K562 (cell line): Measurements from ENCODE around the gene THEM5.

ENCODE experiments used
- CEBPZ ChIP-seq: fragments of 150-350 bp; IDR thresholded peaks from 2 replicates; pipeline ENCODE4 v1.6.1; 2014; ENCODE audit warnings: low read depth, mild to moderate bottlenecking, low read length, borderline replicate concordance
- DDX20 ChIP-seq: fragments of 450-650 bp; IDR thresholded peaks from 2 replicates; pipeline ENCODE4 v1.6.1; 2016; ENCODE audit warnings: missing genetic modification characterization, low read depth, mild to moderate bottlenecking, missing compliant biosample characterization, moderate library complexity
- EP300 ChIP-seq: IDR thresholded peaks from 2 replicates; pipeline ENCODE4 v1.6.1; 2012; ENCODE audit warnings: low read length, improper control_type of control experiment
- EWSR1 ChIP-seq: fragments of 450-650 bp; IDR thresholded peaks from 2 replicates; pipeline ENCODE4 v1.6.1; 2018; ENCODE audit warnings: borderline replicate concordance, mild to moderate bottlenecking, low read depth, moderate library complexity; ENCODE audit not compliant: partially characterized antibody
- HDGF ChIP-seq: fragments of 450-650 bp; IDR thresholded peaks from 2 replicates; pipeline ENCODE4 v1.6.1; 2016
- MECOM ChIP-seq: fragments of 250-450 bp; sonication (Bioruptor Pico); IDR thresholded peaks from 2 replicates; pipeline ENCODE4 v1.8.0; 2022; ENCODE audit warnings: inconsistent platforms
- SPI1 ChIP-seq: IDR thresholded peaks from 2 replicates; pipeline ENCODE4 v1.6.1; 2011; ENCODE audit warnings: low read depth, low read length, control low read depth, borderline replicate concordance
- STAT5B ChIP-seq: fragments of 250-450 bp; sonication (Bioruptor Pico); IDR thresholded peaks from 2 replicates; pipeline ENCODE4 v1.8.0; 2021; ENCODE audit warnings: mild to moderate bottlenecking, inconsistent platforms
- TEAD4 ChIP-seq, 2 experiments: sonication (generic) in 1 of 2; formaldehyde crosslinking in 1 of 2; IDR thresholded peaks; 2 replicates each; pipeline versions ENCODE4 v1.6.1 to v1.8.0; 2012 to 2022; ENCODE audit warnings: borderline replicate concordance in 1 of 2, inconsistent platforms in 1 of 2, low read length in 1 of 2, mild to moderate bottlenecking in 1 of 2, missing genetic modification reagents in 1 of 2
- ZNF184 ChIP-seq: sonication (generic); formaldehyde crosslinking; IDR thresholded peaks from 2 replicates; pipeline ENCODE4 v1.5.0; 2020; ENCODE audit warnings: missing genetic modification reagents
- TF ChIP-seq, protein P1 (sequence below): fragments of 450-650 bp; IDR thresholded peaks from 2 replicates; pipeline ENCODE4 v1.6.1; 2018; ENCODE audit not compliant: partially characterized antibody
- TF ChIP-seq, protein P2 (sequence below), 2 experiments: fragments of 450-650 bp; formaldehyde crosslinking in 1 of 2; IDR thresholded peaks; 2 replicates each; pipeline versions ENCODE4 v1.4.0 to v1.6.1; 2014 to 2020; ENCODE audit warnings: mild to moderate bottlenecking in 2 of 2, borderline replicate concordance in 1 of 2, low read depth in 1 of 2
- TF ChIP-seq, protein P3 (sequence below): sonication (generic); formaldehyde crosslinking; IDR thresholded peaks from 2 replicates; pipeline ENCODE4 v1.8.1; 2023; ENCODE audit warnings: mild to moderate bottlenecking, missing genetic modification reagents, moderate library complexity

DNA sequence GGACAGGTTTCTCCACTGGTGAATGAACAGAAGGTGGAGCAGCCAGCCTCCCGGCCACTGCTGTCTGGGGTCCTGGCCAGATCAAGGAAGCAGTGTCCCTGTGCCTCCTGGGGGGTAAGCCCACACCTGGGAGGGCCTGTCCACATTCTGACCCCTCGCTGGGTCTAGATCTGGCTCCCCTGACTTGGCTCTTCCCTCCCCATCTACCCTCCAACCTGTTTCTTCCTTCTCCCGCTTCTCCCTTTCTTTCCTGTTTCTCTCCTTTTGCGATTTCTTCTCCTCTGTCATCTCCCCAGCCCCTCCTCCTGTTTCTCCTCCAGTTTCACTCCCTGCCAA, 22.3 kb downstream of the THEM5 start:
- TF ChIP-seq, protein P1, sequence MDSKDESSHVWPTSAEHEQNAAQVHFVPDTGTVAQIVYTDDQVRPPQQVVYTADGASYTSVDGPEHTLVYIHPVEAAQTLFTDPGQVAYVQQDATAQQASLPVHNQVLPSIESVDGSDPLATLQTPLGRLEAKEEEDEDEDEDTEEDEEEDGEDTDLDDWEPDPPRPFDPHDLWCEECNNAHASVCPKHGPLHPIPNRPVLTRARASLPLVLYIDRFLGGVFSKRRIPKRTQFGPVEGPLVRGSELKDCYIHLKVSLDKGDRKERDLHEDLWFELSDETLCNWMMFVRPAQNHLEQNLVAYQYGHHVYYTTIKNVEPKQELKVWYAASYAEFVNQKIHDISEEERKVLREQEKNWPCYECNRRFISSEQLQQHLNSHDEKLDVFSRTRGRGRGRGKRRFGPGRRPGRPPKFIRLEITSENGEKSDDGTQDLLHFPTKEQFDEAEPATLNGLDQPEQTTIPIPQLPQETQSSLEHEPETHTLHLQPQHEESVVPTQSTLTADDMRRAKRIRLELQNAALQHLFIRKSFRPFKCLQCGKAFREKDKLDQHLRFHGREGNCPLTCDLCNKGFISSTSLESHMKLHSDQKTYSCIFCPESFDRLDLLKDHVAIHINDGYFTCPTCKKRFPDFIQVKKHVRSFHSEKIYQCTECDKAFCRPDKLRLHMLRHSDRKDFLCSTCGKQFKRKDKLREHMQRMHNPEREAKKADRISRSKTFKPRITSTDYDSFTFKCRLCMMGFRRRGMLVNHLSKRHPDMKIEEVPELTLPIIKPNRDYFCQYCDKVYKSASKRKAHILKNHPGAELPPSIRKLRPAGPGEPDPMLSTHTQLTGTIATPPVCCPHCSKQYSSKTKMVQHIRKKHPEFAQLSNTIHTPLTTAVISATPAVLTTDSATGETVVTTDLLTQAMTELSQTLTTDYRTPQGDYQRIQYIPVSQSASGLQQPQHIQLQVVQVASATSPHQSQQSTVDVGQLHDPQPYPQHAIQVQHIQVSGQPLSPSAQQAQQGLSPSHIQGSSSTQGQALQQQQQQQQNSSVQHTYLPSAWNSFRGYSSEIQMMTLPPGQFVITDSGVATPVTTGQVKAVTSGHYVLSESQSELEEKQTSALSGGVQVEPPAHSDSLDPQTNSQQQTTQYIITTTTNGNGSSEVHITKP: no peak
- TF ChIP-seq, protein P2, sequence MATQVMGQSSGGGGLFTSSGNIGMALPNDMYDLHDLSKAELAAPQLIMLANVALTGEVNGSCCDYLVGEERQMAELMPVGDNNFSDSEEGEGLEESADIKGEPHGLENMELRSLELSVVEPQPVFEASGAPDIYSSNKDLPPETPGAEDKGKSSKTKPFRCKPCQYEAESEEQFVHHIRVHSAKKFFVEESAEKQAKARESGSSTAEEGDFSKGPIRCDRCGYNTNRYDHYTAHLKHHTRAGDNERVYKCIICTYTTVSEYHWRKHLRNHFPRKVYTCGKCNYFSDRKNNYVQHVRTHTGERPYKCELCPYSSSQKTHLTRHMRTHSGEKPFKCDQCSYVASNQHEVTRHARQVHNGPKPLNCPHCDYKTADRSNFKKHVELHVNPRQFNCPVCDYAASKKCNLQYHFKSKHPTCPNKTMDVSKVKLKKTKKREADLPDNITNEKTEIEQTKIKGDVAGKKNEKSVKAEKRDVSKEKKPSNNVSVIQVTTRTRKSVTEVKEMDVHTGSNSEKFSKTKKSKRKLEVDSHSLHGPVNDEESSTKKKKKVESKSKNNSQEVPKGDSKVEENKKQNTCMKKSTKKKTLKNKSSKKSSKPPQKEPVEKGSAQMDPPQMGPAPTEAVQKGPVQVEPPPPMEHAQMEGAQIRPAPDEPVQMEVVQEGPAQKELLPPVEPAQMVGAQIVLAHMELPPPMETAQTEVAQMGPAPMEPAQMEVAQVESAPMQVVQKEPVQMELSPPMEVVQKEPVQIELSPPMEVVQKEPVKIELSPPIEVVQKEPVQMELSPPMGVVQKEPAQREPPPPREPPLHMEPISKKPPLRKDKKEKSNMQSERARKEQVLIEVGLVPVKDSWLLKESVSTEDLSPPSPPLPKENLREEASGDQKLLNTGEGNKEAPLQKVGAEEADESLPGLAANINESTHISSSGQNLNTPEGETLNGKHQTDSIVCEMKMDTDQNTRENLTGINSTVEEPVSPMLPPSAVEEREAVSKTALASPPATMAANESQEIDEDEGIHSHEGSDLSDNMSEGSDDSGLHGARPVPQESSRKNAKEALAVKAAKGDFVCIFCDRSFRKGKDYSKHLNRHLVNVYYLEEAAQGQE (IDR thresholded peaks at IDR 0.05; ENCODE audit: borderline replicate concordance): no peak
- TF ChIP-seq, protein P2 (CRISPR knock-in tag; IDR thresholded peaks at IDR 0.05; ENCODE audit: low read depth): no peak
- TF ChIP-seq, protein P3, sequence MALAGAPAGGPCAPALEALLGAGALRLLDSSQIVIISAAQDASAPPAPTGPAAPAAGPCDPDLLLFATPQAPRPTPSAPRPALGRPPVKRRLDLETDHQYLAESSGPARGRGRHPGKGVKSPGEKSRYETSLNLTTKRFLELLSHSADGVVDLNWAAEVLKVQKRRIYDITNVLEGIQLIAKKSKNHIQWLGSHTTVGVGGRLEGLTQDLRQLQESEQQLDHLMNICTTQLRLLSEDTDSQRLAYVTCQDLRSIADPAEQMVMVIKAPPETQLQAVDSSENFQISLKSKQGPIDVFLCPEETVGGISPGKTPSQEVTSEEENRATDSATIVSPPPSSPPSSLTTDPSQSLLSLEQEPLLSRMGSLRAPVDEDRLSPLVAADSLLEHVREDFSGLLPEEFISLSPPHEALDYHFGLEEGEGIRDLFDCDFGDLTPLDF (CRISPR knock-in tag): no peak
- TF ChIP-seq HDGF: no peak
- no peak for TF ChIP-seq SPI1
- no peak for TF ChIP-seq EP300
- no peak for TF ChIP-seq CEBPZ
- no peak for TF ChIP-seq TEAD4 (IDR thresholded peaks at IDR 0.05; ENCODE audit: low read length)
- TF ChIP-seq TEAD4 (CRISPR knock-in tag; IDR thresholded peaks at IDR 0.05; ENCODE audit: borderline replicate concordance): no peak
- no peak for TF ChIP-seq DDX20 (tag)
- no peak for TF ChIP-seq EWSR1
- TF ChIP-seq ZNF184 (CRISPR knock-in tag): no peak
- no peak for TF ChIP-seq STAT5B
- TF ChIP-seq MECOM (CRISPR knock-in tag): no peak
